Chondrocyte (in vitro differentiated cells): ENCODE results near the gene PER3. TPM values are rescaled to one million over a fixed set of nuclear protein-coding genes. Genes with fewer than 3 reads are reported as not detected.

Source experiments
- DNase-seq: peaks from one replicate; pipeline ENCODE4 v3.0.0; 2021; ENCODE audit warnings: mixed read lengths, low spot score
- H3K27ac Mint-ChIP-seq: one replicate; pipeline ENCODE4 v1.8.0; 2021; ENCODE audit warnings: mild to moderate bottlenecking, moderate library complexity, mixed read lengths; ENCODE audit not compliant: unreplicated experiment
- H3K27me3 Mint-ChIP-seq: 2 replicates; pipeline ENCODE4 v1.8.0; 2021; ENCODE audit warnings: low read depth, mixed read lengths
- H3K36me3 Mint-ChIP-seq: 2 replicates; pipeline ENCODE4 v1.8.0; 2021; ENCODE audit warnings: low read depth, mixed read lengths
- H3K4me1 Mint-ChIP-seq: 2 replicates; pipeline ENCODE4 v1.8.0; 2021; ENCODE audit warnings: low read depth, mild to moderate bottlenecking, mixed read lengths
- H3K4me3 Mint-ChIP-seq: one replicate; pipeline ENCODE4 v1.8.0; 2021; ENCODE audit warnings: mild to moderate bottlenecking, moderate library complexity, mixed read lengths; ENCODE audit not compliant: unreplicated experiment
- H3K9me3 Mint-ChIP-seq: 2 replicates; pipeline ENCODE4 v1.8.0; 2021; ENCODE audit warnings: low read depth, mixed read lengths
- CTCF ChIP-seq: fragments of 200-600 bp; sonication (generic); IDR thresholded peaks from 2 replicates; pipeline ENCODE4 v1.5.0; 2021; ENCODE audit warnings: antibody characterized with exemption, mild to moderate bottlenecking, moderate library complexity
- total RNA-seq: library from RNA; stranded (reverse); gene quantifications from 3 replicates; pipeline ENCODE4 v1.2.1, GENCODE V29; 2021

The PER3 gene
- total RNA-seq, 1 donor from 2014 or later: 4.2 TPM

GRCh38 chr1:7859406-7859805 lies 75.3 kb downstream of the PER3 start:
- no peak overlapping the region for H3K27ac Mint-ChIP-seq
- H3K4me1 Mint-ChIP-seq: no peaks in the 10 kb centered on the region
- no peak for DNase-seq
- H3K36me3 Mint-ChIP-seq: no peaks in the 10 kb centered on the region
- no peak overlapping the region for H3K4me3 Mint-ChIP-seq
- H3K9me3 Mint-ChIP-seq: no peaks in the 10 kb centered on the region
- H3K27me3 Mint-ChIP-seq: peaks cover 8% of the 10 kb centered on the region
- no peak for TF ChIP-seq CTCF

- H3K4me1 Mint-ChIP-seq: no peaks in the 10 kb centered on the region
- no peak overlapping the region for H3K27ac Mint-ChIP-seq
- H3K4me3 Mint-ChIP-seq: no peak overlapping the region
- no peak for DNase-seq
- TF ChIP-seq CTCF: no peak
- H3K36me3 Mint-ChIP-seq: peaks cover 1% of the 10 kb centered on the region
- no peaks in the 10 kb centered on the region for H3K9me3 Mint-ChIP-seq
- H3K27me3 Mint-ChIP-seq: peaks cover 10% of the 10 kb centered on the region
Observed at GRCh38 chr1:7860130-7860529, 76.0 kb downstream of the PER3 start.

- no peak overlapping the region for H3K27ac Mint-ChIP-seq
Observed at GRCh38 chr1:7861452-7861851, 77.4 kb downstream of the PER3 start.

GRCh38 chr1:7862211-7863060 lies 78.3 kb downstream of the PER3 start:
- H3K4me3 Mint-ChIP-seq: no peak overlapping the region
- no peaks in the 10 kb centered on the region for H3K4me1 Mint-ChIP-seq
- H3K27ac Mint-ChIP-seq: no peak overlapping the region
- DNase-seq: no peak
- H3K36me3 Mint-ChIP-seq: peaks cover 1% of the 10 kb centered on the region
- no peaks in the 10 kb centered on the region for H3K9me3 Mint-ChIP-seq
- peaks cover 2% of the 10 kb centered on the region for H3K27me3 Mint-ChIP-seq
- TF ChIP-seq CTCF: no peak

More at GRCh38 chr1:7861452-7861851, 77.4 kb downstream of the PER3 start:
- H3K36me3 Mint-ChIP-seq: peaks cover 1% of the 10 kb centered on the region
- H3K9me3 Mint-ChIP-seq: no peaks in the 10 kb centered on the region
- no peaks in the 10 kb centered on the region for H3K4me1 Mint-ChIP-seq
- no peak for TF ChIP-seq CTCF
- no peak for DNase-seq
- H3K27me3 Mint-ChIP-seq: peaks cover 4% of the 10 kb centered on the region
- no peak overlapping the region for H3K4me3 Mint-ChIP-seq

- H3K4me3 Mint-ChIP-seq: no peak overlapping the region
- peaks cover 2% of the 10 kb centered on the region for H3K27me3 Mint-ChIP-seq
- no peaks in the 10 kb centered on the region for H3K9me3 Mint-ChIP-seq
- no peak overlapping the region for H3K27ac Mint-ChIP-seq
- H3K36me3 Mint-ChIP-seq: peaks cover 1% of the 10 kb centered on the region
- DNase-seq: no peak
- no peaks in the 10 kb centered on the region for H3K4me1 Mint-ChIP-seq
- TF ChIP-seq CTCF: no peak
Observed at GRCh38 chr1:7863756-7864328, 79.8 kb downstream of the PER3 start.
